NT2/D1 (cell line): Measurements from ENCODE around the gene CLSTN2.

Experiments
- DNase-seq: peaks from one replicate; pipeline ENCODE4 v3.0.0-alpha.2; 2011; ENCODE audit warnings: low read depth, low spot score
- H3K27me3 ChIP-seq: 2 replicates; pipeline ENCODE4 v1.6.0; 2011; ENCODE audit warnings: mild to moderate bottlenecking; ENCODE audit not compliant: insufficient read length, insufficient read depth
- H3K36me3 ChIP-seq: 2 replicates; pipeline ENCODE4 v1.6.1; 2011; ENCODE audit warnings: mild to moderate bottlenecking, low read length, mixed read lengths; ENCODE audit not compliant: insufficient read depth, insufficient read length
- H3K4me1 ChIP-seq: 2 replicates; pipeline ENCODE4 v1.5.1; 2011; ENCODE audit not compliant: insufficient read depth, insufficient read length
- H3K4me3 ChIP-seq: 2 replicates; pipeline ENCODE4 v1.5.1; 2011; ENCODE audit warnings: low read depth; ENCODE audit not compliant: insufficient read length
- H3K9ac ChIP-seq: 2 replicates; pipeline ENCODE4 v1.6.0; 2011; ENCODE audit warnings: low read depth; ENCODE audit not compliant: insufficient read length
- H3K9me3 ChIP-seq: 2 replicates; pipeline ENCODE4 v1.5.1; 2011; ENCODE audit warnings: mild to moderate bottlenecking, low read length; ENCODE audit not compliant: insufficient read depth
- SUZ12 ChIP-seq: IDR thresholded peaks from 2 replicates; pipeline ENCODE4 v1.6.1; 2011; ENCODE audit not compliant: insufficient read length, insufficient read depth; ENCODE audit errors: extremely low read depth
- YY1 ChIP-seq: IDR thresholded peaks from 2 replicates; pipeline ENCODE4 v1.6.1; 2011; ENCODE audit not compliant: insufficient read length, insufficient read depth
- ZNF274 ChIP-seq: IDR thresholded peaks from 2 replicates; pipeline ENCODE4 v1.6.1; 2011; ENCODE audit warnings: mild to moderate bottlenecking, low read depth, low read length

CLSTN2 gene

DNA sequence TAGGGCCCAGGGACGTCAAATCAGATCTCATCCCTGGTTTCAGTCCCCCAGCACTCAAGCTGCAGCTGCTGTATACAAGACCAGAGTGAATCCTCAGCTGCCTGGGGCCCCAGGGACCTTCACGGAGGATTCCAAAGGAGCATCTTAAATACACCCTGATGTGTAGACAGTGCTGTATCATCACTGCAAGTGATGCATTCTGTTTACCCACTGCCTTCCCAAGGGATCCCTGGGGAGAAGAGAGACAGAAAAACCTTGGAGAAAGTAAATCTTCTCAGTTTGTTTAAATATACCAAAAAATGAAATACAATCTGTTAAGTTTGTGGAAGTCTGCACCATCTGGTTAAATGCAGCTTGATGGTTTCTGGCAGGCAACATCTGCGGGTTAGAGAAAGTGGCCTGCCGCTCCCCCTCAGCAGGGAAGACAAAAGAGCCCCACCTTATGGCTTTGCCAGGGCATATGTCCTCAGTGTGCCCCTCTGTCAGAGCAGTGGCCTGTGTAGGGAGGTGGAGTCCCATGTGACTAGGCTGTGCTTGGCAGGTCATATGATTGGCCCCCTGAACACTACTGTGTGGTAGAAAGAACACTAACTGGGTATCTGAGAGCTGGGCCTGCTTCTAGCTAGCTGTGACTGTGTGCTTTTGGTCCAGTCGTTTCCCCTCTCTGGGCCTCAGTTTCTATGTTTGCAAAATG, 520.7 kb downstream of the CLSTN2 start:
- Histone ChIP-seq H3K4me1 (no peaks in the 10 kb centered on the region), H3K27me3 (peaks cover 4% of the 10 kb centered on the region), H3K9me3 (no peaks in the 10 kb centered on the region), H3K9ac (no peak overlapping the region), H3K4me3 (no peak overlapping the region), H3K36me3 (no peaks in the 10 kb centered on the region)
- DNase-seq = no peak
- TF ChIP-seq SUZ12 = no peak
- TF ChIP-seq YY1 = no peak
- TF ChIP-seq ZNF274 = no peak

DNA sequence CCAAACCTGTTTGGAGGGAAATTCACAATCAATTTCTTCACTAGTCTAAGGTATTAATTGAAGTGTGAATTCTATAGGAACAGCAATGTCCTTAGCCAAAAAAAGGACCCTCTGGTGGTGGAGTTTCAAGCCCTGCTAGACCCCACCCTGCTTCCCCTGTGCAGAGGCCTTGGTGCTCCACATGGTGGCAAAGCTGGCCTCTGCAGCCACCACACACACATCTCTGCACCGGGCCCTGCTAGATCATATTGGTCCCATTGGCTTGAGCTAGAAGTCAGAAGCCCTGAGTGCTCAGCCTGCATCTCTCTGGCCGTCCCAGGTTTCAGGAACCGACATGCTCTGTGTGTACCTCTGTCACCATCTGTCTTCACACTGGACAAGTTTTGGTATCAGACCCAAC, 522.0 kb downstream of the CLSTN2 start:
- no peak for DNase-seq
- Histone ChIP-seq H3K4me3 (no peak overlapping the region), H3K4me1 (no peaks in the 10 kb centered on the region), H3K36me3 (no peaks in the 10 kb centered on the region), H3K9me3 (no peaks in the 10 kb centered on the region), H3K27me3 (peaks cover 4% of the 10 kb centered on the region), H3K9ac (no peak overlapping the region)
- TF ChIP-seq ZNF274 (no peak), SUZ12 (no peak), YY1 (no peak)

DNA sequence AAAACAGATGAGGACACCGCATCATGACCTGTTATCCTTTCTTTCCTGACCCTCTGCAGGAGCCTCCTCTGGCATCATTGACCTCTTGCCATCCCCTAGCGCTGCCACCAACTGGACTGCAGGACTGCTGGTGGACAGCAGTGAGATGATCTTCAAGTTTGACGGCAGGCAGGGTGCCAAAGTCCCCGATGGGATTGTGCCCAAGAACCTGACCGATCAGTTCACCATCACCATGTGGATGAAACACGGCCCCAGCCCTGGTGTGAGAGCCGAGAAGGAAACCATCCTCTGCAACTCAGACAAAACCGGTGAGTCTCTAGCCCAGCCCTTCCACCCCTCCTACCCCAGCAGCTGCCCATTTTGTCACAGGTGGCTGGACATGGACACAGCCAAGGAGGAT, 524.5 kb downstream of the CLSTN2 start:
- Histone ChIP-seq H3K4me3 (no peak overlapping the region), H3K36me3 (no peaks in the 10 kb centered on the region), H3K9me3 (no peaks in the 10 kb centered on the region; the same call in 1 of the 2 replicates), H3K9ac (no peak overlapping the region), H3K27me3 (peaks cover 4% of the 10 kb centered on the region), H3K4me1 (no peaks in the 10 kb centered on the region)
- no peak for DNase-seq
- TF ChIP-seq YY1 (no peak), ZNF274 (no peak), SUZ12 (no peak)

DNA sequence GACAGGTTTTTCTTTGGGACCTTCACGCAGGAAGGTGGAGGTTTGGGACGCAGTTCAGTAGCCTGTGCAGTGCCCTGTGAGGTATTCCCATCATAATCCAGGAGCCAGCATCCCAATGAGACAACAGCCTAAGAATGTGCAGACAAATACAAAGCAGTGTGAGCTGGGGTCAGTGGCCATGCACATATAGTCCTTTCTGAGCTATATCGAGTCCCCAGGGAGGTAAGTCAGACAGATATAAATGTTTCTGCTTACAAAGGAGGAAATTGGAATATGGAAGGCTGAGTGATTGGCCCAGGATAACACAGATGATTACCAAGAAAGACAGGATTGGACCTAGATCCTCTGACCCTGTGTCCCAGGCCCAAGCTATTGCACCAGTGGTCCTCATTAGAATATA, 526.3 kb downstream of the CLSTN2 start:
- Histone ChIP-seq H3K27me3 (peaks cover 4% of the 10 kb centered on the region), H3K9ac (no peak overlapping the region), H3K4me1 (no peaks in the 10 kb centered on the region), H3K9me3 (no peaks in the 10 kb centered on the region; the same call in 1 of the 2 replicates), H3K36me3 (no peaks in the 10 kb centered on the region), H3K4me3 (no peak overlapping the region)
- TF ChIP-seq SUZ12 (no peak), ZNF274 (no peak), YY1 (no peak)
- no peak for DNase-seq

DNA sequence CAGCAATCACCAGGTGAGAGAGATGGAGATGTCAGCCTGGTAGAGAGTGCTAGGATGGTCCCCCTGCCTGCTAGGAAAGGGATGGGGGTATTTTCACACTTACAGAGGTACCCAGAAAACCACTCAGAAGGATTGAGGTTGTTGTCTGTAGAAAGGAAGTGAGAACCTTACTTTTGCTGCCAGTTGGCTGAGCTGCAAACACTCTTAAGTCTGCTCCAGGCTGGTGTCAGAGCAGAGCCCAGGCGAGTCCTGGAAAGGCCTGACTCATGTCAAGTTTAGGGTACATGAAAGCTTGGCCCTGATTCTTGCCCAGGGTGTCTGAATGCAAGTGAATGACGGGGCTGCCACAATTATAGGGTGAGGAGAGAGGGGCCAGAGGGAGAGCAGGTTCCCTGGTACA, 528.4 kb downstream of the CLSTN2 start:
- no peaks in the 10 kb centered on the region; the same call in 1 of the 2 replicates for H3K9me3 ChIP-seq
- H3K9ac ChIP-seq = no peak overlapping the region
- no peak for DNase-seq
- H3K4me1 ChIP-seq = no peaks in the 10 kb centered on the region
- H3K36me3 ChIP-seq = no peaks in the 10 kb centered on the region
- H3K27me3 ChIP-seq = peaks cover 4% of the 10 kb centered on the region
- no peak overlapping the region for H3K4me3 ChIP-seq
- TF ChIP-seq YY1 (no peak), SUZ12 (no peak), ZNF274 (no peak)

DNA sequence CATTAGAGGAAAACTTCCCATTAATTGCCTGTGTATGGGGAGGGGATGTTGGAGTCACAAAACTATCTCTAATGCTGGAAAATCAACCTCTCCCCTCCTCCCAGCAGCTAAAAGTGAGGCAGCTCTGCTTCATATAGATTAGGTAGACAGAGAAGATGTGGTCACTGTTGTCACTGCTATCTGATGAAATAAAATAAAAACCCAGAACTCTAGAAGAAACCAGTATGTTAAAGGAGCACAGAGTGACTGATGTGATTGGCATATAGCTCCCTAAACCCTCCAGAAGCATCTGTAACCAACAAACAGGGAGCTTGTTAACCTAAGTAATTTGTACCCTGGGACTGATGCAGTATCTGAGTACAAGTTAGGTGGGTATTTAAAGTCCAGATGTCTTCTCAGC, 531.0 kb downstream of the CLSTN2 start:
- Histone ChIP-seq H3K9ac (no peak overlapping the region), H3K9me3 (no peaks in the 10 kb centered on the region; the same call in 1 of the 2 replicates), H3K27me3 (no peaks in the 10 kb centered on the region), H3K4me1 (no peaks in the 10 kb centered on the region), H3K4me3 (no peak overlapping the region), H3K36me3 (no peaks in the 10 kb centered on the region)
- no peak for DNase-seq
- TF ChIP-seq YY1 (no peak), SUZ12 (no peak), ZNF274 (no peak)

DNA sequence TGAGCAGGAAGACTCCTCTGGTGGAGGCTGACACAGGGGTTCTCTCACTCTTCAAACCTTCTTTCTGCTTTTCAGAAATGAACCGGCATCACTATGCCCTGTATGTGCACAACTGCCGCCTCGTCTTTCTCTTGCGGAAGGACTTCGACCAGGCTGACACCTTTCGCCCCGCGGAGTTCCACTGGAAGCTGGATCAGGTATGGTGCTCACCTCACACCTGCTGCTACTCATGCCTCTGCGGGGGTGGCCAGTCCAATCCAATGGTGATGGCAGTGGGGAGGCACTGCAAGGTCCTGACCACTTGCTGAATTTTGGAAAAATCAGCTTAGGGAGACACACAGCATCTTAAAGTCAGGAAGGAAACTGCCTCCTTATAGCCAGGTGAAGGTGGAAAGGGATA, 531.5 kb downstream of the CLSTN2 start:
- no peaks in the 10 kb centered on the region for H3K36me3 ChIP-seq
- TF ChIP-seq ZNF274 (no peak), SUZ12 (no peak)
- H3K9me3 ChIP-seq = no peaks in the 10 kb centered on the region; the same call in 1 of the 2 replicates
- H3K4me1 ChIP-seq = no peaks in the 10 kb centered on the region
- DNase-seq = no peak
- no peak overlapping the region for H3K4me3 ChIP-seq
- H3K9ac ChIP-seq = no peak overlapping the region
- H3K27me3 ChIP-seq = no peaks in the 10 kb centered on the region

DNA sequence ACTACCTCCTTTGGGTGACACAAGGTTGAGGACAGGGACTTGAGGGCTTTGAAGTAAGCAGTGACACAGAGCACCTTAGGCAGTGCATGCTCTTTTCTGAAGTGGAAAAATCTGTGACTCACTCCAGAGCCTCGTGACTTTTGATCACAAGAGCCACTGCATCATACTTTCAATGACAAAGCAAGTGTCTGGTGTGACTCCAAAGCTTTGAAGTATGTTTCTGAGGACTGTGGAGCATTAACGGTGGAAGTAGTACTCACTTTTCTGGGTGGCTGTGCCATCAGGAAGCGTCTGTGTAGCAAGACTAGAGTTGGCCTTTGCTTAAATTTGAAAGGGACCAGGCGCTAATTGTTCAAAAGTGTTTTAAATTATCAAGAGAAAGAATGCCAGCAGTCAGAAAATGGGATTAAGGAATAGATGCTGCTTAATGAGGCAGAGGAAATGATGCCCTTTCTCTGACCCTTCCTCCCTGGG, 532.2 kb downstream of the CLSTN2 start:
- TF ChIP-seq SUZ12 (no peak), YY1 (no peak), ZNF274 (no peak)
- Histone ChIP-seq H3K27me3 (no peaks in the 10 kb centered on the region), H3K9me3 (no peaks in the 10 kb centered on the region; the same call in 1 of the 2 replicates), H3K4me3 (no peak overlapping the region), H3K36me3 (no peaks in the 10 kb centered on the region), H3K9ac (no peak overlapping the region), H3K4me1 (no peaks in the 10 kb centered on the region)
- no peak for DNase-seq
